HG03457 (cell line): ENCODE data around the gene TNFRSF1B.

Experiments used
- ATAC-seq: cut with Tn5 transposase; IDR thresholded peaks from one replicate; pipeline ENCODE4 v1.9.1; 2021; ENCODE audit warnings: moderate number of reproducible peaks; ENCODE audit not compliant: unreplicated experiment

TNFRSF1B gene

GRCh38 chr1:12188657-12189327 is 22.0 kb downstream of the TNFRSF1B start:
- ATAC-seq: no peak

DNA sequence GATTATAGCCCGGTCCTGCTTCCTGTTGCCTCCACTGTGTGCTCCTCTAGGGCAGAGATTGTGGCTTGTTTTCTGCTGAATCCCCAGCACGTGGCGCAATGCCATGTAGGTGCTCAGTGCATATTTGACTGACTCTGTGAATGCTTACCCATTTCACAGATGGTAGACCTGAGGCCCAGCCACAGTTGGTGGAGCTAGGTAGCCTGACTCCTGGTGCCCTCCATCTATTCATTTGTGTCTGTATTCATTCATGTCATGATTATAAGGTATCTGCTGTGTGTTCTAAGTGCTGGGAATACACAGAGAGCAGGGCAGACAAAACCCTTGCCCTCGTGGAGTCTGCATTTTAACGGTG is 22.5 kb downstream of the TNFRSF1B start:
- ATAC-seq: no peak

DNA sequence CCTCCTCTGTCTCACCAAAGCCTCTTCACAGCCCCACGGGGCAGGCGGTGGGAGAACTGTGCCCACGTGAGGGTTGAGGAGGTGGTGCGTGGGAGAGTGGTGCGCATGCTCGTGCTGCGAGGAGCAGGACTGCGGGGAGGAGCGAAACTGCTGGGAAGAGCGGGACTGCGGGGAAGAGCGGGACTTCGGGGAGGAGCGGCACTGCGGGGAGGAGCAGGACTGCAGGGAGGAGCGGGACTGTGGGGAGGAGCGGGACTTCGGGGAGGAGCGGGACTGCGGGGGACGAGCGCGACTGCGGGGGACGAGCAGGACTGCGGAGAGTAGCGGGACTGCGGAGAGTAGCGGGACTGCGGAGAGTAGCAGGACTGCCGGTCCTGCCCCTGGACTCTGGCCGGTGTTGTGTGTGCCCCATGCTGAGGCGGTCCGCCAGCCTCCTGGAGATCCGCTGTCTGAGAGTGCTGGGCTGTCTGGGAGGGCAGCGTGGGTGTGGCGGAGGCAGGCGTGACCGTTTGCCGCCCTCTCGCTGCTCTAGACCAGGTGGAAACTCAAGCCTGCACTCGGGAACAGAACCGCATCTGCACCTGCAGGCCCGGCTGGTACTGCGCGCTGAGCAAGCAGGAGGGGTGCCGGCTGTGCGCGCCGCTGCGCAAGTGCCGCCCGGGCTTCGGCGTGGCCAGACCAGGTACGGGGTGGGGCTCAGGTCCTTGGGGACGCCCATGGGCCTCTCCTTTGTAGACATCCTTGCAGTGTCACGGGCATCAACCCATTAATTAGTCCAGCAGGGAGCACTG is 24.6 kb downstream of the TNFRSF1B start:
- no peak for ATAC-seq

- ATAC-seq: no peak
These were observed 27.9 kb downstream of the TNFRSF1B start for GRCh38 chr1:12194666-12195216.

DNA sequence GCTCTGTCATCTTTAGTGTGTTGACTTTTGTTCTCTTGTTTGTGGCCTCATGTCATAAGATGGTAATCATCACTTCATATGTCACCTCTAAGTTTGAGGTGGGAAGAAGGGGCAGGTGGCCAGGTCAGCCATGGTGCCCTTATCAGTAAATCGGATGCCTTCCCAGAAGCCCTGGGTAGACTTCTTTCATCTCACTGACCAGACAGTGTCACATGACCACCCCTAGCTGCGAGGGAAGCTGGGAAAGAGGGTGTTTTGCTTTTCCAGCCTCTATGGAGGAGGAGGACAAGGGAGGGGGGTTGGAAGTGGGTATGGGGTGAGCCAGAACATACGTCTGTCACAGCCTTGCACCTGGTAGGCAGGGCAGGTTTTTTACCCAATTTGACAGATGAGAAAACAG is 28.6 kb downstream of the TNFRSF1B start:
- ATAC-seq: no peak

DNA sequence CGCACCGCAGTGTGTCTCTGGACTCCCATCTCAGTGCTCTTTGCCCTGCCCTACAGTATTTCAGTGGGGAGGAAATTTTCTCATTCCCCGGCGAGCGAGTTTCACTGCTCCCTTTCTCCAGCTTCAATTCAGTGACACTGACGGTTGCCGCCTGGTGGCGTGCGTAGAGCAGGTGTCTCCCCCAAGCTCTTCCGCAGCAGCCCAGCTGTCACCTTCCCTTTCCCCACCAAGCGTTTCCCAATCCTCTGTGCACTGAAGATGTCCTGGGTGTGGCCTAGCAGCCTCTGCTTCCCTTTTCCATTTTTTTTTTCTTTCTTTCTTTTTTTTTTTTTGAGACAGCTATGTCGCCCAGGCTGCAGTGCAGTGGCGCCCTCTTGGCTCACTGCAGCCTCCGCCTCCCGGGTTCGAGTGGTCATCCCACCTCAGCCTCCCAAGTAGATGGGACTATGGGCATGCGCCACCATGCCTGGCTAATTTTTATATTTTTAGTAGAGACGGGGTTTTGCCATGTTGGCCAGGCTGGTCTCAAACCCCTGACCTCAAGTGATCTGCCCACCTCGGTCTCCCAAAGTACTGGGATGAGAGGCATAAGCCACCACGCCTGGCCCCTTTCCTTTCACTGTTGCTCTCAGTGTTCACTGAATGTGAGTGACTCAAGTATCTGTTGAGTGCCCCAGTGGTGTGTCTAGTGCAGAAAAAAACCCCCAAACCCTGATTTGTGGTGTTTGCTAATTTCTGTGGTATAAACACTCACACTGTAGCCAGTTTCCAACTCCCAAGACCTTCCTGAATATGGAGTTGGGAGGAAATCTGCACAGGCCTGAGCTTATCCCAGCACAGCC is 30.1 kb downstream of the TNFRSF1B start:
- no peak for ATAC-seq

GRCh38 chr1:12197483-12197880 is 30.7 kb downstream of the TNFRSF1B start:
- no peak for ATAC-seq

GRCh38 chr1:12200208-12200607 is 33.4 kb downstream of the TNFRSF1B start:
- ATAC-seq: no peak

- no peak for ATAC-seq
These were observed 34.8 kb downstream of the TNFRSF1B start for GRCh38 chr1:12201352-12202189.

GRCh38 chr1:12202190-12202497 is 35.4 kb downstream of the TNFRSF1B start:
- no peak for ATAC-seq

GRCh38 chr1:12202577-12202976 is 35.8 kb downstream of the TNFRSF1B start:
- no peak for ATAC-seq

- ATAC-seq: no peak
These were observed 36.6 kb downstream of the TNFRSF1B start for GRCh38 chr1:12203216-12204007.

DNA sequence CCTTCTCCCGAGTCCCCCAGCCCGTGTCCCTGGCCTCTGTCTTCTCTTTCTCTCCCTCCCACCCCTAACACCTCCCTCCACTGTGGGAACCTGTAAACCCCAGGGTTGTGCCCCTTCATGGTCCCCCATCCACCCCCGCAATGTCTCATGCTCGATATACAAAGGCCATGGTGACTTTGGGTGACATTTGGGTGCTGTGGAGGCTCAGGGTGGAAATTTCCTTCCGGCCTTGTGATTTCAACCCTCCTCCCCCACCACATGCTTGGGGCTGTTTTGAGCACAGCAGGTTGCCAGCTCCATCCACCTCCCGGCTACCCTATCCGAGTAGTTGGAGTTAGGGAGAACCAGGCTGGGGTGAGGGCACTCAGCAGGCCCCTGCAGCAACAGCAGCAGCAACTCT is 37.3 kb downstream of the TNFRSF1B start:
- ATAC-seq: no peak

DNA sequence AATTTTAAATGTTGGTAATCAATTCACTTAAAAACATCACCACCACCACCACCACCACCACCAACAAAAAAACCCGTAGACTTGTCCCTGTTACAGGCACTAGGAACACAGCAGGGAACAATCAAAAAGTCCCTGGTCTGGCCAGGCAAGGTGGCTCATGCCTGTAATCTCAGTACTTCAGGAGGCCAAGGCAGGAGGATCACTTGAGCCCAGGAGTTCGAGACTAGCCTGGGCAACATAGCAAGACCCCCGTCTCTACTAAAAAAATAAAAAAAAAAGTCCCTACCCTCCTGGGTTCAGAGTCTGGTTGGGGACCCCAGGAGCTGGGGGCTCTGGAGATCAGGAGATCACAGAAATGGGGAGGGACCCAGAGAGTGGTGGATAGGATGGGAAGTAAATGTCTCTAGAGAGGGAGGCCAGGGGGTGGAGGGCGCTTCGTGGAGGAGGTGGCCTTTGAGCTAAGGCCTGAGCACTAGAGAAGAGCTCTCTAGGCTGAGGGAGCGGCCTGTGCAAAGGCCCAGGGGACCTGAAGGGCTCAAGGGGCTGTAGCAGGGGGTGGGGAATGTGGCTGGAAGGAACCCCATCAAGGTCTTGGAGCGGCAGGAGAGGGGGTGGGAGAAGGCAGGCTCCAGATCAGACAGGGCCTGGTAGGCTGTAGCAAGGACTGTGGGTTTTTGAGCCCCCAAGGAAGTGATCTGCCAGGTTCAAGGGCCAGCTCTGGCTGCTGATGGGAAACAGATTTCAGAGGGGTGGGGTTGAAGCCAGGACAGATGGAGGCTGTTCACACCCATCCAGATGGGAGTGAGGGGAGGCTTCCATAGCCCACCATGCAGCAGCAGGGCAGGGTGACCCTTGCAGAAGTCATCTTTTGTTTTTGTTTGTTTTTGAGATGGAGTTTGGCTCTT is 38.2 kb downstream of the TNFRSF1B start:
- no peak for ATAC-seq

DNA sequence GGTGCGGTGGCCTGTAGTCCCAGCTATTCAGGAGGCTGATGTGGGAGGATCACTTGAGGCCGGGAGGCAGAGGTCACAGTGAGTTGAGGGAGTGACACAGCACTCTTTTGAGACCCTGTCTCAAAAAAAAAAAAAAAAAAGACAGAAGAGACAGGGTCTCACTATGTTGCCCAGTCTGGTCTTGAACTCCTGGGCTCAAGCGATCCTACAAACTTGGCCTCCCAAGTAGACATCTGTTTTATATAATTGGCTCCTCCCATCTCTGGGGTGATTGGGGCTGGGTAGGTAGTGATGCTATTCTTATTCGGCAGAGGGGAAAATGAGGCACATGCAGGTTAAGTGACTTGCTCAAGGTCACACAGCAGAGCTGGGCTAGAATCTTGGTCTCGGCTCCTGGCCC is 39.4 kb downstream of the TNFRSF1B start:
- no peak for ATAC-seq

DNA sequence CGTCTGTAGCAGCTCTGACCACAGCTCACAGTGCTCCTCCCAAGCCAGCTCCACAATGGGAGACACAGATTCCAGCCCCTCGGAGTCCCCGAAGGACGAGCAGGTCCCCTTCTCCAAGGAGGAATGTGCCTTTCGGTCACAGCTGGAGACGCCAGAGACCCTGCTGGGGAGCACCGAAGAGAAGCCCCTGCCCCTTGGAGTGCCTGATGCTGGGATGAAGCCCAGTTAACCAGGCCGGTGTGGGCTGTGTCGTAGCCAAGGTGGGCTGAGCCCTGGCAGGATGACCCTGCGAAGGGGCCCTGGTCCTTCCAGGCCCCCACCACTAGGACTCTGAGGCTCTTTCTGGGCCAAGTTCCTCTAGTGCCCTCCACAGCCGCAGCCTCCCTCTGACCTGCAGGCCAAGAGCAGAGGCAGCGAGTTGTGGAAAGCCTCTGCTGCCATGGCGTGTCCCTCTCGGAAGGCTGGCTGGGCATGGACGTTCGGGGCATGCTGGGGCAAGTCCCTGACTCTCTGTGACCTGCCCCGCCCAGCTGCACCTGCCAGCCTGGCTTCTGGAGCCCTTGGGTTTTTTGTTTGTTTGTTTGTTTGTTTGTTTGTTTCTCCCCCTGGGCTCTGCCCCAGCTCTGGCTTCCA is 40.1 kb downstream of the TNFRSF1B start:
- ATAC-seq: no peak

GRCh38 chr1:12208271-12208670 is 41.5 kb downstream of the TNFRSF1B start:
- no peak for ATAC-seq

DNA sequence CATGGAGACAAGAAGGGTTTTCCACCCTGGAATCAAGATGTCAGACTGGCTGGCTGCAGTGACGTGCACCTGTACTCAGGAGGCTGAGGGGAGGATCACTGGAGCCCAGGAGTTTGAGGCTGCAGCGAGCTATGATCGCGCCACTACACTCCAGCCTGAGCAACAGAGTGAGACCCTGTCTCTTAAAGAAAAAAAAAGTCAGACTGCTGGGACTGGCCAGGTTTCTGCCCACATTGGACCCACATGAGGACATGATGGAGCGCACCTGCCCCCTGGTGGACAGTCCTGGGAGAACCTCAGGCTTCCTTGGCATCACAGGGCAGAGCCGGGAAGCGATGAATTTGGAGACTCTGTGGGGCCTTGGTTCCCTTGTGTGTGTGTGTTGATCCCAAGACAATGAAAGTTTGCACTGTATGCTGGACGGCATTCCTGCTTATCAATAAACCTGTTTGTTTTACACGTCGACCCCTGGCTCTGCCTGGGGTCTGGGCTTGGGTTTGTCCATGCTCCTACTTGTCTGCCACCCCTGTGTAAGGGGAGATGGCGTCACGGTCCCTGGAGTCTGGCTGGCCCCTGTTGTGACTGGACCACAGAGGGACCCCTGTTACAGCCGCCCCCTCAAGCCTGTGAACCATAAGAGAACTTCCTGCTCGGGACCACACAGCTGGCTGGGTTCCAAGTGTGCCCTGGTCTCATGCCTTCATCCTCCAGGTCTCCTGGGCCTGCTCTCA is 42.1 kb downstream of the TNFRSF1B start:
- ATAC-seq: no peak
